ENCODE data around the gene FUT8. TPM values are rescaled to one million over a fixed set of nuclear protein-coding genes. Genes with fewer than 3 reads are reported as not detected.
A peak's percentile ranks its signal among the peaks of the same experiment; 100 is the strongest.

The FUT8 gene
- total RNA-seq, 1 donor from 2014 or later: 3.8 TPM

DNA sequence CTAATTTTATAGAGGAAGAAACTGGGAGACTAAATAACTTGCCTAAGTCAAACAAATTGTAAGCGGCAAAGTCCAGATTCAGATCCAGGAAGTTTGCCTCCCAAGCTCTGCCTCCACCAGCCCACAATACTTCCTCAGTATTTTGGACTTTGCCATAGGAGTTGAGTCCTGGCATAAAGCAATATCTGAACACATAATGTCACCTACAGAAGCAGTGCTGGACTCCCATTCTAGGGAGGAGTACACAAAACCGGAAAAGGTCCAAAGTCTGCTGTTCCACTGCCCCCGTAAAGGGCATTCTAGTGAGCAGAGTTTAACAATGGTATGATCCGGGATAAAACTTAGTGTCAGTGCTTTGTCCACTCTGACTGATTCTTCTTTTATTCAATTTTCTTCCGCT is 340.5 kb downstream of the FUT8 start:
- ATAC-seq (peak; percentile 81), DNase-seq (ENCODE audit: low spot score) (no peak)

DNA sequence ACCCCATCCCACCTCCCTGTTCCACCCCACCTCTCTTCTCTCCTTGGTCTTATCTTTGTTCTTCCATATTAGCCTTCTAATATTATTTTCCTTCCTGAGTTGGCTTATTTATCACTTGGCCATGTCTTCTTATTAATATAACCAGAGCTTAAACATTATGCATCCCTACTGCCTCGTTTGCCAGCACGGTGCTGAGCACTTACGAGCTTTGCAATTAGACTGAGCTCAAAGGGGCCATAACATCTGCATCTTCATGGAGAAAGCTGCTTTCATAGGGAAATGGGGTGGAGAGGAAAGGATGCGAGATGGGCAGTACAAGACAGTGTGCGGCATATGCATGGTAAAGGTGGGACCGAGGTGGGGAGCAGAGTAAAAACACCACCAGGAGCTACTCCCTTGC is 342.8 kb downstream of the FUT8 start:
- ATAC-seq (no peak), DNase-seq (ENCODE audit: low spot score) (no peak)

GRCh38 chr14:65756880-65757279 is 344.4 kb downstream of the FUT8 start:
- no peak for DNase-seq (ENCODE audit: low spot score)

DNA sequence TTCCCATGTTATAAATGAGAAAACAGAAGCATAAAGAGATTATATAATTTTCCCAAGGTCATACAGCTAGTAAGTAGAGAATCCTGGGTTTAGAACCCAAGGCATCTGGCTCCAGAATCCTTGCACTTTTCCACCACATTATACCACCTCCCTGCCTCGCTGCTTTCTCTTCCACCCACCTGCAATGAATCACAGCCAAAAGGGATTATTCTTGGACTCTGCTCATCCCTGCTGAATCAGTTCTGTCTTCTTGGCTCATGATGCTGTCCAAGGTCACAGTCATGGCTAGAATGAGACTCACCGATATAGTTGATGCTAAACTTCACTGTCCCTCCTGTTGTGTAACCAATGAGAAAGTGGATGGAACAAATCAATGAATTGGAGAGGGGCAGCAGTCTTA is 356.6 kb downstream of the FUT8 start:
- DNase-seq (ENCODE audit: low spot score): no peak
- no peak for ATAC-seq

More at GRCh38 chr14:65756880-65757279, 344.4 kb downstream of the FUT8 start:
- ATAC-seq: no peak

GRCh38 chr14:65770681-65771080 is 358.2 kb downstream of the FUT8 start:
- ATAC-seq (no peak), DNase-seq (ENCODE audit: low spot score) (no peak)

DNA sequence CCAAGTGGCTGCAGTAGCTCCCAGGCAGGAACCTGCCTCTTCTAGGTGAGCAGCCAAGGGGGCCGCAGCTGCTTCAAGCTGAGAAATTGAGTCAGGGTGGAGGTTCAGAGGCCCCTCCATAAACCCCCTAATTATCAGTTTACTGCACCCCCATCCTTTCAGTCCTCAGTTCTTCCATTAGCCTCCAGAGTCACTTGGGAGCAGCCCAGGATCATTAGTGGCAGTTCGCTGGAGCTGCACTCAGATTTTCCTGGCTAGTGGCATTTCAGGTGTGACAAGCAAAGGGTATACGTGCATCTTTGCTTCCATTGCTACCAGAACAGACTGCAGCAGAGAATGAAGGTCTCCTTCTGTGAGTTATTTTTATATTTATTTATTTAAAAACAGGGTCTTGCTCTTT is 358.7 kb downstream of the FUT8 start:
- no peak for DNase-seq (ENCODE audit: low spot score)
- no peak for ATAC-seq

GRCh38 chr14:65772466-65772865 is 359.9 kb downstream of the FUT8 start:
- no peak for DNase-seq (ENCODE audit: low spot score)
- ATAC-seq: no peak

DNA sequence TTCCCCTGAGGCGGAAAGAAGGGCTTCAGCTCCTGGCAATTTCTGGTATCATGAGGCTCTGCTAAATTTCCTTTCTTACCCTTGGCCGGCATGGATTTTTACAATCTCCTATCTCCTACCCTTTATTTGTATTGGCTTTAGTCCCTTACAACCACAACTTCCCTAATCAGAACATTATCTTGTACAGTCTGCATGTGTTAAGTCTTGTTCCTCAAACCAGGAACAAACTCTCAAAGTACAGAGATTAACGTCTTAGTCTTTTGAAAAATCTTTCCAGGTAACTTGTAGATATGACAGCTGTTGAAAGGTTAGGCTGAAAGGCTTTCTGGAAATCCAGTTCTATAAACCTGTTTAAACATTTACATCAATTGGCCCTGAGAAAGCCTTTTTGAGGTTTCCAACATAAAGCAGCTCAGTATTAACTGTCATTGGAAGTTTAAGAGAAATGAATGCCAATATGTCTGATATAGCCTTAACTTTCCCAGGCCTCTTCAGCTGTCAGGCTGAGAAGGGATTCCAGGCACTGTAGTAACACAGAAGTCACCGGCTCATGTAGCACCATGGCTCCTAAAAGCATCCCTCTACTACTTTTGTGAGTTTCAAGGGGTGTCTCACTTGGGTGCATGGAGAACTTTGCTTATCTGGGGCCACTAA is 360.5 kb downstream of the FUT8 start:
- no peak for DNase-seq (ENCODE audit: low spot score)
- ATAC-seq: peak; percentile 44

GRCh38 chr14:65774041-65774440 is 361.5 kb downstream of the FUT8 start:
- ATAC-seq (no peak), DNase-seq (ENCODE audit: low spot score) (no peak)

GRCh38 chr14:65776193-65776852 is 363.8 kb downstream of the FUT8 start:
- no peak for DNase-seq (ENCODE audit: low spot score)
- no peak for ATAC-seq

- no peak for DNase-seq (ENCODE audit: low spot score)
Measured at GRCh38 chr14:65780566-65780965, 368.0 kb downstream of the FUT8 start.

DNA sequence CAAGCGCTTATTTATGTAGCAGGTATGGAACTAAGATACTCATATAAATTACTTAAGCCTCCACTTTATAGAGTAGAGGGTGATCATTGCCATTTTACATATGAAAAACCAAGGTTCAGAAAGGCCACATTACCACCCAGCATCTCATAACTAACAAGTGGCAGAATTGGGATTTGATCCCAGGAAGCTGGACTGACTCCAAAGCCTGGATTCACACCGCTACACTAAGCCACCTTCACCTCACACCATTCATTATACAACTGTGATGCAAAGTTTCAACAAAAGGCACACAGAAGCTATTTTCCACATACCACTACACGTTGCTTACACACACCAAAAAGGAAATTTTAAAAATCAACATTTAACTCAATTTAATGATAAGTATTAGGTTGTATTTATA is 370.6 kb downstream of the FUT8 start:
- DNase-seq (ENCODE audit: low spot score) (no peak), ATAC-seq (no peak)

More at GRCh38 chr14:65780566-65780965, 368.0 kb downstream of the FUT8 start:
- no peak for ATAC-seq

- ATAC-seq (no peak), DNase-seq (ENCODE audit: low spot score) (peak; percentile 8)
Measured at GRCh38 chr14:65783576-65783975, 371.0 kb downstream of the FUT8 start.

GRCh38 chr14:65784574-65784973 is 372.0 kb downstream of the FUT8 start:
- ATAC-seq (no peak), DNase-seq (ENCODE audit: low spot score) (no peak)

GRCh38 chr14:65787461-65787860 is 374.9 kb downstream of the FUT8 start:
- ATAC-seq (no peak), DNase-seq (ENCODE audit: low spot score) (no peak)

GRCh38 chr14:65788876-65789275 is 376.3 kb downstream of the FUT8 start:
- ATAC-seq (no peak), DNase-seq (ENCODE audit: low spot score) (no peak)

DNA sequence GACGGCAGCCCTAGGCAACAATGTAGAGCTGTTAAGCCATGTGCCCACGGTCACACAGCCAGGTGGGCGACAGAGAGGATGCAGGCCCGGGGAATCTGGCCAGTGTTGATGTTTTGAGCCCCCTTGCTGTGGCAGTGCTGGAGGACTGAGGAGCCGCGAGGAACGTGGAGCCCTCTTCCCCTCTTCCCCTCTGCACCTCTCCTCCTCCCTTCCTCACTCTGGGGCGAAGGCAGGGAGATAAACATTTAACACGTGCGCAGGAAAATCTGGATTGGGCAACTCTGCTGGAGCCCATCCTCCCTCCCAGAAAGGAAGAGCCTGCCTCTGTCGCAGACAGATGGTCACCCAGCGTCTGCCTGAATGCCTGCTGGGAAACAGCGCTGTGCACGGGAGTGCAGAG is 376.8 kb downstream of the FUT8 start:
- no peak for ATAC-seq

GRCh38 chr14:65790172-65790815 is 377.8 kb downstream of the FUT8 start:
- DNase-seq (ENCODE audit: low spot score) (no peak), ATAC-seq (no peak)

More for the DNA sequence above, 376.8 kb downstream of the FUT8 start:
- no peak for DNase-seq (ENCODE audit: low spot score)

DNA sequence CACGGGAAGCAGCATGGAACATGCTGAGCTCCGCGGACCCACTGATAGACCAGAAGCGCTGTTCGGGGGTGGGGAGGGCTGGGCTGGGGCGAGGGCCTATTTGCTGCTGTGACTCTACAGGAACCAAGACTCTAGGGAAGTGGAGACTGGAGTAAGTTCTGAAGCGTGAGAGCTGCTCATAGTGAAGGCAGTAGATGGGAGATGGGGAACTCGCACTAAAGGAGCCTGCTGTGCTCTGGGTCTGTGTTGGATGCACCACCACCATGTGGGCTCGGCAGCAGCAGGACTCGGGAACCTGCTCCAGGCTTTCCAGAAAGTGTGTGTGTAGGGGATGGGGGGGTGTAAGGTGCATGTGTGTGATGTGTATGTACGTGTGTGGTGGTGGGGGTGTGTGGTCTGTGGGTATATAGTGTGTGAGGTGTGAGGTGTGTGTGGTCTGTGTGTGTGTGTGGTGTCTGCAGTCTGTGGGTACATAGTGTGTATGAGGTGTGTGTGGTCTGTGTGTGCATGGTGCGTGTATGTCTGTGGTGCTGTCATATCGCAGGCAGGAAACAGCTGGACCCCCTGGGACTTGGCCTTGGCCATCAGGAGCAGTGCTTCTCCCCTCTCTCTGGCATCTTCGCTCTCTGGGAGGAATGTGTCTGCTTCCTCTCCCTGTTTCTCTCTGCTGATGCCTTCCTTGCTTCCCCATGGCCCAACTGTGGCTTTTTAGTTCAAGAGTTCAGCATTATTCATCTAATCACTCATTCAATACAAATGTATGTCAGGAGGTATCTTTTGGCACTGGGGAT is 378.9 kb downstream of the FUT8 start:
- DNase-seq (ENCODE audit: low spot score) (no peak), ATAC-seq (no peak)

DNA sequence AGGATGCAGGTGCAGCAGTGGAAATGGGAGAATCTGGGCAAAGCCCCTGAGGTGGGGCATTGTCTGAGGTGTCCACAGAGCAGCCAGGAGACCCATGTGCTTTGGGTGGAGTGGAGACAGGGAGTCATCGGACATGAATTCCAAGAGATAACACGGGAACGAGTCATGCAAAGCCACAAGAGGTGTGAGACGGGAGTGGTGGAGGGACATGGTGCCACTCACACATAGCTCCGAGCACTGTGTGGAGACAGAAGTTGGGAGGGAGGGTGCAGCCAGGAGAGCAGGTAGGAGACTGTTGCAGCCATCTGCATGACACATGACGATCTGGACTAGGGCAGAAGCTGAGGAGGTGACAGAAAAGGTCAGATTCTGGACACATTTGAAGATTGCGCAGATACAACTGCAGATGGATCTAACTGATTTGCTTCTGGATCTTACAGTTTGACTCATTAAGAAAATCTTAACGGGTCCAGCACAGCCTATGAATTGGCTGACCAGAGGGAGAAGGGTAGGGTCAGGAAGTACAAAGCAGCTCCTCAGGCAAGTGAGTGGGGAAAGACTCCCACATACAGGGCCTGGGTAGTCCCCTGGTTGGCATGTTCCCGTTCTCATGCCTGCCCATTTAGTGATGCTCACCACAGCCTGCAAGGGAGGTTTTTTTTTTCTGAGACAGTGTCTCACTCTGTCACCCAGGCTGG is 379.8 kb downstream of the FUT8 start:
- DNase-seq (ENCODE audit: low spot score) (no peak), ATAC-seq (no peak)

Measured in left lobe of liver (tissue), 2 donors.